Umbilical cord (tissue), 2 donors: ENCODE results near the gene MCTP1. TPM values are rescaled to one million over a fixed set of nuclear protein-coding genes. Genes with fewer than 3 reads are reported as not detected.
"Not testable (repeated sequence)": the region's sequence is repeated elsewhere in the genome, so short reads cannot be mapped to it uniquely, and the experiment has no call there.

Experiments
- DNase-seq: peaks from one replicate; pipeline ENCODE4 v3.0.0-alpha.2; 2015; ENCODE audit warnings: low spot score
- total RNA-seq: library from RNA; depleted of rRNA; stranded (reverse); fragments of >200 nt; gene quantifications from one replicate; pipeline ENCODE4 v1.2.3, GENCODE V29; 2014; ENCODE audit warnings: low replicate concordance; ENCODE audit not compliant: insufficient read depth

The MCTP1 gene
- total RNA-seq, 1 donor from 2014 or later: 24.8 TPM

DNA sequence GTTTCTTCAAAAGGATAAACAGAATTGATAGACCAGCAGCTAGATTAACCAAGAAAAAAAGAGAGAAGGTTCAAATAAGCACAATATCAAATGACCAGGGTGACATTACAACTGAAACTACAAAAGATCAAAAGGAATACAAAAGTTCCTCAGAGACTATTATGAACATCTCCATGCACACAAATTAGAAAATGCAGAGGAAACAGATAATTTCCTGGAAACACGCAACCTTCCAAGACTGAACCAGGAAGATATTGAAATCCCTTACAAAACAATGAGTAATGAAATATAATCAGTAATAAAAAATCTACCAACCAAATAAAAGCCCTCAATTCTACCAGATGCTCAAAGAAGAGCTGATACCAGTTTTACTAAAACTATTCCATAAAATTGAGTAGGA lies 252.1 kb downstream of the MCTP1 start:
- no peak for DNase-seq

DNA sequence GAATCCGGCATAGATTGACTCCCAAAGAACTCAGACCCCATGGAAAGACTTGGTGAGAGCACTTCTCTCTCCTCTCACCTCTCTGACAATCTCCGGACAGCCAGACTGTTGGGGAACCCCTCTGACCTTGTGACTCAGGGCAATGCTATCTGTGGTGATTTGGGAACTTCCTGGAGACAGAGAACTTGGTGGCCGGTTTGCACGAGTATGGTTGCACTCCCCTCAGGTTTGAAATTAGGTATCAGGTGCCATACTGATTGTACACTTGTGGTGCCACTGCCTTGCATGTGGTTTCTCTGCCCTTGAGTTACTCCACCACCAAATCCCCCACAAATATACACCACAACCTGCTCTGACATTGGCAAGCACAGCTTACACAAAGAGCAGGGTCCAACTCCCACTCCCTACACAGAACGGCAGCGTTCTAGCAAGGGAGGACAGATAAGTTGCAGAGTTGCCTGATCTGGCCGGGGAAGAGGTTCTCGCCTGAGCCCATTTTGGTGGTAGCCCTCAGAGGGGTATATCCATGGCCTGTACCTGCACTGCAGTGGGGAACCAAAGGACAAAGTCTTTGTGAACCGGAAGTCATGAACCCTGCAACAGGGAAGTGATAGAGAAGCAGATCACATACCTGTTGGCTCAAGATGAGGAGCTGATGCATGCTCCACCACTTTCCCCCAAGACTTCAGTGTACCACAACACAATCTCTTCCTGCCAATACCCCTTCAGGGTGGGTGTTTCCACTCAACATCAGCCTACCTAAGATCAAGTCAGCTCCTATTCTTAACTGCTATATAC lies 255.1 kb downstream of the MCTP1 start:
- DNase-seq: no peak

DNA sequence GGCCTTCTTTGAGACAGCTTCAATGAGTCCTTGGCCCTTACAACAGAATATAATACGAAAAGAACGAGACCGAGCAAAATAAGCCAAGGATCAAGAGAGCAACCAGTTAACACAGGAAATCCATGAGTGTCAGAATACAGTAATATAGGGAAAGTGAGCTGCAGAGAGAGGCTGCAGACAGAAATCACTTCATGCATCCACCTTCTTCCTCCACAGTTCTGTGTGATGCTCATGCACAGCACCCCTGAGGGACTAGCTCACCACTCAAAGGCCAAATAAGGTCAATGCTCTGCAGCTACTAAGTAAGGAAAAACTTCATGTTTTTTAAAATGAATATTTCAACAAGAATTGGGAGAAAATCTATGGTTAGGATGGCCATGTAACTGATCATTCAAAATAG lies 257.1 kb downstream of the MCTP1 start:
- DNase-seq: no peak

DNA sequence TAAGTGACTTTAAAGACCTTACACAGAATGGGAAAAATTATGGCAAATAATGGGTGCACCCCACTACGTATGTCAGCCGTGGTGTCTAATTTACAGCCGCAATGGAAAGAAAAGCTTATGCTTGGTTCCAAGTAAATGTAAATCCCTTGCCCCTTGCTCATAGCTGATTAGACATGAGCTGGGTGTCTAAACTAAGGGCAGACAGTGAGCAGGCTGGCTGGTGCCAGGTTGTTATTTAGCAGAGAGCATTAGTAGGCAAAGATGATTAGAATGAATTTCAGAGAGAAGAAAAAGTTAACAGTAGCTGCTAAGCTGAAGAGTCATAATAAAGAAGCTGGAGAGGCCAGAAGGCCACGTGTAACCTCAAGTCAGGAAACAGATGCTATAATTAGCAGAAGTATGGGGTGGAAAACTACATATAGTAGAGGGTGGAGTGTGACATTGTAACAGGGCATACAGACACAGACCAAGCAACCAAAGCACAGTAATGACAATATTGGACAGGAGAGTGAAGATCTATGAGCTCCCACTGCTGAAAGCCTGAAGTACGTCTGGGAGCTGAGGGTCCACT lies 257.7 kb downstream of the MCTP1 start:
- peak; percentile 6 for DNase-seq

DNA sequence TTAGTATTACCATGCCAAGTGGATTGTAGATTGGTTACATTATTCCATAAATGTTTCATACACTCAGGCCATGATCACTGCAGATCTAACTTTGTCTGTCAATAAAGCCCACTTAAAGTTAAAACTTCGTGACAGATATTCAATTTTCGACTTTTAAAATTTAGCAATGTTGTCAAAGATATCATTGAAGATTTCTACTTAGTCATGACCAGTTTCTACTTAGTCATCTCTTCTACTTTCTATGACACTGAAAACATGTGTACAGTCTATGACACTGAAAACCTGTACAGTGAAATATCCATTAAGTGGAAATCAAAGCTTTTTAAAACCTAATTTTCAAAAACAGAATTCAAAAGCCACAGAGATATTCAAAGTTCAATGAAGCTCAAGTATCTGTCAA lies 258.2 kb downstream of the MCTP1 start:
- DNase-seq: no peak

DNA sequence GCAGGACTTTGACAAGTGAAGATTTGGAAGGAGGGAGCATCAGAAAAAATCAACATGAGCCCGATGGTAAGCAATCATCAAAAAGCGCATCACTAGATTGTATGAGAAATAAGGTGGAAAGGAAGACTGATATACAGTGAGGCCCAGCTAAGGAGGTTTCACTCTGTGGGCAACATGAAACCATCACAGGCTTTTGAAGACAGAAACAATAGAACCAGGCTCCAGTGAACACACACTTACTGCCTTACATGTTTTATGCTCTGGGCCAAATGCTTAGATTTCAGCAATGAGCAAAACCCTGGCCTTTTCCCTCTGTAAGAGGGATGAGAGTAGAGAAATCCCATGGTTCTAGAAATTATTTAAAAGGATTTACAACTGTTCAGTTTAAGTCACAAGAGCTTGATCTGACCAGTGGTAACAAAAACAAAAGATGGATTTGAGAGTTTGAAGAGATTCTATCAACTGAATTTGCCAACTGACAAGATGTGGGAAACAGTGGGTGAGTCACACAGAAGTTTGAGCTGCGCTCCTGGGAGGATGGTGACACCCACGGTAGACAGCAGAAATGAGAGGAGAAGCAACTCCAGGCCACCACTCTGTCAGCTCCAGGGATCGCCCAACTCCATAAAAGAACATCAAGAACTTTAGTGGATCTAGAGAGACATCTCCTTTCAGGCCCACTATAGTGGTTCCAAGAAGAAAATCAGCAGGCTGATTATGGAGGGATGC lies 261.8 kb downstream of the MCTP1 start:
- no peak for DNase-seq

DNA sequence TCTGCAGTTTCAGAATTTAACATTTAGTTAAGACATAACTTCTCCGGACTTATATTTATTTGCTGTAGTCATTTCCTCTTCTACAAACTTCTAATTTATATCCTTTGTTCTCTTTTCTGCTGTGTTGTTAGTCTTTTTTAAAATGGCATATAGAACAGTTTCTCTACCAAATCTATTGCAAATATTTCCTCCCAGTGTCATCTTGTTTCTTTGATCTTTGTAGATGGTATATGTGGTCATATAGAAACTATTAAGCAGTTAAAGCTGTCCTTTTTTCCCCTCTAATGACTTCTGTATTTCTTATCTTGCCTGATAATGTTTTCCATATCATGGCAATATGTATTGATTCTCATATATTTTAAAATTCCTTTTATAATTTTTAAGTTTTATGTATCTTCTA lies 264.5 kb downstream of the MCTP1 start:
- no peak for DNase-seq

DNA sequence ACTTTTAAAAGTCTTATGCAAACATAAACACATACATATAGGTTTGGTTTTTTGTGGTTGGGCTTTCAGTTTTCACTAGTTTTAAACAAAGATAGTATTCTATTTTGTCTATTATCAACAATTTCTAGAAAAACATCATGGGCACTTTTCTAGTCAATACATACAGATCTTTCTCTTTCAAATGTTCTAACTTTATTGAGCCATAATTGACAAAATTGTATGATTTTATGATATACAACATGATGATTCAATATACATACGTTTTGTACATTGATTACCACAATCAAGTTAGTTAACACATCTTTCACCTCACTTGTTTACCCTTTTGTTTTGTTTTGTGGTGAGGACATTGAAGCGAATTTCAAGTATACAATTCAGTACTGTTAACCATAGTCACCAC lies 265.9 kb downstream of the MCTP1 start:
- DNase-seq: no peak

DNA sequence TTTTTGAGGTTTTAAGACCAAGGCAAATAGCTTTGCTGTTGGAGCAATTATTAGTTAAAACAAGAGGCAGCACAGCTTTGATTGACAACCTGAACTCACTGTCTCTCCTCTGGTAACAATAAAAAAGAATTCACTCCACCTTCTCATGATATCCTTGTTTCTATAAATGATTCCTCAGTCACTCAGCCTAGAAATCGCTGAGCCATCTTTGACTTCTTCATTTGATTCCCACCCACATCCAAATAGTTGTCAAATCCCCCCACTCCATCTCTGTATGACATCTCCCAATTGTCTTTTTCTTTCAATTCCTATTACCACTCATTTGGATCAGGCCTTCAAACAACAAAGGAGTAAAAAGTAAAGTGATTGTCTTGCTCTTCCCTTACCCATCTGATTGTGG lies 266.4 kb downstream of the MCTP1 start:
- DNase-seq: no peak

DNA sequence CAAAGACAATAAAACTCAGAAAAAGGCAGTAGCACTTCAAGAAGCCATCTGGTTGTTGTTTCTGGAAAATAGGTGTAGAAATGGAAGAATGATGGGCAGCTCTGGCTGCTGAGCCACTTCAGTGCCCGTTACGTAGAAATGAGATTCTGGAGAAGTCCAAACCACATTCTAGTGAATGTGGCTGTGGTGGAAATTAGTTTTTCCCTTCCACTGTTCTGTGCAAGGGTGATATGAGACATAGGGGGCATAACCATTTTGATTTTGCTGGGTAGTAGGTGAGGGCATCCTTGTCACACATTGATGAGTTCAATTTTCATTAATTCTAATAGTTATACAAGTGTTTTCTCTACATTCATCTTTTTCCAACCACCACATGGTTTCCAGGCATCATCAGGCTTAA lies 275.1 kb downstream of the MCTP1 start:
- DNase-seq: no peak

DNA sequence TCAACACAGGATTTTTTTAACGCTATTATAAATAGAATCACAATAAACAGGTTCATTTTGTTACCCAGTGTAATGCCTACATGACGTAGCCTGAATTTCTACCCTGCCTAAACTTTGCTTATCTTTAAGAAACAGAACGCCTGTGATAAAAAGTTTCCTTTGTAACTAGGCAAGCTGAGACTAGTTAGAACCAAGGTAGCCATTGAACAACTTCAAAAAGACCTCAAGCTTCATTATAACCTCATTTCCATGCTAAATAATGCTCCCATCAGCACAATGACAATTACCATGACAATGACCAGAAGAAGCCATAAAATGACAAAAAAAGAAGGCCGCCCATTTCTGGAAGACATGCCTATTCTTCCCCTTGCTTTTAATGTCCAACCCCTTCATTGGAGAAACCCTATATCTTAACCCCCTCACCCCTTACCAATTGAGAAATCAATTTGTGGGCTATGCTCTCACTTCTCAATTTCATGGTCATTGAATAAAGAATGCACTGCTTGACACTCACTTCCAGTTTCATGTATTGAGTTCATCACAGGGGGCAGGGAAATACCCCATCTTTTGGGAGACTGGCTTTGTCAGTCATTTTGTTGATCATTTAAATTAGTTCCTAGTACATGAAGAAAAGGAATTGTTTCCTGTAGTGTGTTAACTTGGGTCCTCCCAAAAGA lies 276.8 kb downstream of the MCTP1 start:
- DNase-seq: no peak

DNA sequence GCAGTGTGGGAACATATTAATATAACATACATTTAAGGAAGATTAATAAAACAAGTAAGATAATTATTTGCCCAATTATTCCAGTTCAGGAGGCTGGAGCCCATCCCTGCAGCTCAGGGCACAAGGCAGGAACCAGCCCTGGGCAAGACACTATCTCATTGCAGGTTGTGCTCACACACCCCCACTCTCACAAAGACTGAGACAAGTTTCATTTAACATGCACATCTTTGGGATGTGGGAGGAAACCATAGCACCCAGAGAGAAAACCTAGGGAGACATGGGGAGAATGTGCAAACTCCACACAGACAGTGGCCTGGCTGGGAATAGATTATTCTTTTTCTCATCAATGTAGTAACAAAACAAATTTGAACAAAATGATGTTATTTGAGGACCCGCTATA lies 279.1 kb downstream of the MCTP1 start:
- no peak for DNase-seq

DNA sequence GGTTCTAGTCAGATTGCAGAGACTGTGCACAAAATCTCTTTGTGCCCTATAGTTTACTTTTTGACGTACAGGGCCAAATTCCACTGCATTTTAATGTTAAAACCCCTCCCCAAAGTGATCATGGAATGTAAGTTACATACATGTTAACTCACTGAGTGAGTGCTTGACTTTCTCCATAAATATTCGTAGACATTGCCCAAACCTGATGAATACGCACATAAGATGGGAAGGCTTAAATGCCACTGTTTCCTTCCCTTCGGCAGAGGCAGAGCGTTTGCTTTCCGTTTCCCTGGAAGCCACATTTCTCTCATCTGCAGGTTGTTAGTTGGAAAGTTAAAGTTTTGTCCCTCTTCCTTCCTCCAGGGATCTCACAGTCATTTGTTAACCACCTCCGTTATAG lies 286.2 kb downstream of the MCTP1 start:
- no peak for DNase-seq

DNA sequence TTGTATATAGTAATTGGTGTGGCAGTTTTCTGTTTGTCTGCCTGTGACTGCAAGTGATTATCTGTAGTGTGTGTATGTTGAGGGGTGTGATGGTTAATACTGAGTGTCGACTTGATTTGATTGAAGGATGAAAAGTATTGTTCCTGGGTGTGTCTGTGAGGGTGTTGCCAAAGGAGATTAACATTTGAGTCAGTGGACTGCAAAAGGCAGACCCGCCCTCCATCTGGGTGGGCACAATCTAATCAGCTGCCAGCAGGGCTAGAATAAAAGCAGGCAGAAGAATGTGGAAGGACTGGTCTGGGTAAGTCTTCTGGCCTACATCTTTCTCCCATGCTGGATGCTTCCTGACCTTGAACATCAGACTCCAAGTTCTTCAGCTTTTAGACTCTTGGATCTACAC lies 290.4 kb downstream of the MCTP1 start:
- DNase-seq: not testable (repeated sequence)

DNA sequence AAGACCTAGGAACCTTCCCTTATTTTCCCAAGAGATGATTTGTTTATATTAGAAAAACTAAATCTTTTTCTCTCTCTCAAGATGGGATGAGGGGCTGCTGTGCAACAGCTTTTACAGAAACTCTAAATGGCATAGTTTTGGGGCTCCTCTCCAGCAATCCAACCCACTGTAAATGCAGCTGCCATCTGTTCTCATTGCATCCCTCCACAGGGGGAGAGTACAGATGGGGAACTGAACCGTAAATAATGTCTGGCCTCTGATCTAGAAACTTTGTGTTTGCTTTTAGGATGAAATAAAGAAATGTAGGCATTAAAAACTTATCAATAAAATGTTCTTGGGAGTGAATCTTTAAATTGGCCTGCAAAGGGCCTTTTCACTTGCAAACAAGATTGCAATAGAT lies 291.4 kb downstream of the MCTP1 start:
- DNase-seq: no peak

DNA sequence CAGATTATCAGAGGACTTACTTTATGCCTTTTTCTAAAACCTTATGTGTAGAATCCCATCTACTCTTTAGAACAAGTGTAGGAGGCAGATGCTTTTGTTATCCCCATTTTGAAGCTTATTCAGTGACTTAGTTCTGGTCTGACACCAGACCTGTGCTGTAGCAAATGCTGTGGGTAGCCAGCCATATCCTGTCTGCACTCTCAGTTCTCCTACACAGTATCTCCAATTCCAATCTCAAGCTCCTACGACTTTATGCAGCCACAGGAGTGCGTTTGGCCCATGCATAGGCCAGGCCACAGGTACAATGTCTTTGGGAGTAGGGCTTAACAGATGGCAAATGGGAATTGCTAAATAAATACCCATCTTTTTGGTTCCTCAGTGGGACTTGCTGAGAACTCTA lies 292.6 kb downstream of the MCTP1 start:
- no peak for DNase-seq

DNA sequence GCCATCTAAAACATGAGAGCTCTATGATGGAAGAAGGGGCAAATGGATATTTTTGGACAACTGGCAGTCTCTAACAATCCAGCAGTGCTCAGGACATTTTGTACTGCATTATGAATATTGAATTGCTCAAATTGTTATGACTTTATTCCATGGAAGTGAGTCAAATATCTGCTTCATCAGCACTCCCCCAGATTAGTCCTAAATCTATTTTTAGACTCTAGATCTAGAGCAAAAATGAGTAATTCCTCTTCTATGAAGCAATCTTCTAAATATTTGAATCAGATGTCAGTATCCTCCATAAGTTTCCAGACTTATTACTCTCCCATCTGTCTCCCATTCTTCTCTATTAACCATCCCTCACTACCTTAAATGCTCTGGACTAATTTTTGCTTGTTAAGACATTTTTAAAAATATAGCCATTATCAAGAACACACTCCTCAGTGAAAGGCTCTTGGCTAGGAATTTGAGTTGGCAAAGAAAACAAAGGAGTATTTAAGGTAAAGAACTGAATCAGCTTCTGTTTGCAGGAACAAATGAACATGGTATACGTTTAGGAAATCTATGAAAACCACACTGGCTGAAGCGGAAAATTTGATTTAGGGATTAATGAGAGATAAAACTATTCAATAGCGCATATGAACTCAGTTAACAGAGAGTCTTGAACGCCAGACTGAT lies 300.9 kb downstream of the MCTP1 start:
- DNase-seq: no peak

DNA sequence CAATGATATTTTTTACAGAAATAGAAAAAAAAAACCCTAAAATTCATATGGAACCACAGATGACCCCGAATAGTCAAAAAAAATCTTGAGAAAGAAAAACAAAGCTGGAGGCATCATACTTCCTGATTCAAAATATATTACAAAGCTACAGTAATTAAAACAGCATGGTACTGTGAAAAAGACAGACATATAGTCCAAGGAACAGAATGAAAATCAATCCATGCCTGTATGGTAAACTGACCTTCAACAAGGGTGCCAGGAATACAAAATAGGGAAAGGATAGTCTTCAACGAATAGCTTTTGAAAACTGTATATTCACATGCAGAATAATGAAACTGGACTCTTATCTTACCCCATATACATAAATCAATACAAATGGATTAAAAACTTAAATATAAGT lies 307.5 kb downstream of the MCTP1 start:
- DNase-seq: no peak

DNA sequence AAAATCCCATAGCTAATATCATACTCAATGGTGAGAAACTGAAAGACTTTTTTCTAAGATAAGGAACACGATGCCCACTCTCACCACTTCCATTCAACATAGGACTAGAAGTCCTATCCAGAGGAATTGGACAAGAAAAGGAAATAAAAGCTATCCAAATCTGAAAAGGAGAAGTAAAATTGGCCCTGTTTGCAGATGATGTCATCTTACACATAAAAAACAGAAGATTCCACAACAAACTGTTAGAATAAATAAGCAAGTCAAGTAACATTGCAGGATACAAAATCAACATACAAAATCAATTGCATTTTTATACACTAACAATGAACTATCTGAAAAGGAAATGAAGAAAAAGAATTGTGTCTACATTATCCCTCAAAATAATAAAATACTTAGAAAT lies 308.0 kb downstream of the MCTP1 start:
- no peak for DNase-seq

DNA sequence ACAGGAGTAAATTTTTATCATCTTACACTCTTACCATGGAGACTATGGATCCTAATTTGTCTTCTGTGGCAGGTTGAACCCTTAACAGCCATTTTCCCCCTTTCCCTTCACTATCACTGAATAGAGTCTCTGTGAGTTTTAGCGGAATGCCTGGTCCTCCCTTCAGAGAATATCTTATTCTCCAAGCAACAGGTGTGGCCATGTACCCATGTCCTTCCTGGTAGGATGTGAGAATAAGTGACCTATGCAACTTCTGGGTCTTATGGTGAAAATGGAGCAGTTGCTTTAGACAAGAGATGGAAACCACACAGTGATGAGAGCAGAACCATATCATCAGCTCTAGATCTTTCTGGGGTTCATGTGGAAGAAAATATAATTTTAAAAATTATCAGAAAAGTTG lies 312.6 kb downstream of the MCTP1 start:
- DNase-seq: no peak

DNA sequence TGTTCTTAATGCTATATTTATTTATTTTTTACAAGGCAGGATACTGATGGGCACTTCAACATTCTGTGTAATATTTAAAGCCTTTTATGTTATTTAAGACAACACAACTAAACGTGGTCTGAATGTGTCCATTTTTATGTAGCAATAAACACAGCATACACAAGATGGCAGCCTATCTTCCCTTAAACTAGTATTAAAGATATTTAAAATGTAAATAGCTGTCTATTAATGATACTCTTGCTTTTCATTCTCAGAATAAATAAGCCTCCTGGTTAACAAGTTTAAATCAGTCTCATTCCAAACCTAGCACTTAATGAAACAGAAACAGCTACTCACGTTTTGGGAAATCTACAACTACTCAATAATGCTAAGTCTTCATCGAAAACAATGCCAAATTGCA lies 315.7 kb downstream of the MCTP1 start:
- peak; percentile 8 for DNase-seq
